Endothelial cell of umbilical vein (primary cell): Measurements from ENCODE around the gene ATP10A.

Source experiments
- CTCF ChIP-seq, 2 donors: IDR thresholded peaks; 1 replicate in 1 of 2; 2 replicates in 1 of 2; pipeline ENCODE4 v1.5.1; 2011; ENCODE audit warnings: low read length in 2 of 2, mild to moderate bottlenecking in 2 of 2, moderate library complexity in 2 of 2, control low read depth in 1 of 2, inconsistent platforms in 1 of 2, low read depth in 1 of 2; ENCODE audit not compliant: insufficient read depth in 1 of 2; ENCODE audit errors: extremely low read depth in 1 of 2
- EZH2 ChIP-seq: IDR thresholded peaks from 2 replicates; pipeline ENCODE4 v1.6.1; 2012; ENCODE audit warnings: borderline replicate concordance, low read depth, mild to moderate bottlenecking, moderate library complexity, low read length, inconsistent platforms; ENCODE audit not compliant: severe bottlenecking
- MAX ChIP-seq: IDR thresholded peaks from 2 replicates; pipeline ENCODE4 v1.6.1; 2011; ENCODE audit not compliant: insufficient read depth, insufficient read length
- MYC ChIP-seq: IDR thresholded peaks from one replicate; pipeline ENCODE4 v1.6.1; 2011; ENCODE audit warnings: mild to moderate bottlenecking, low read depth, low read length
- POLR2A ChIP-seq: IDR thresholded peaks from 2 replicates; pipeline ENCODE4 v1.6.1; 2012; ENCODE audit warnings: low read depth, mild to moderate bottlenecking, control low read depth, low read length

- no peak for TF ChIP-seq POLR2A
- TF ChIP-seq EZH2, result no peak
- TF ChIP-seq CTCF (IDR thresholded peaks at IDR 0.05; ENCODE audit: extremely low read depth in 1 of 2, insufficient read depth in 1 of 2, low read depth in 1 of 2, low read length in 2 of 2), result no peak
- no peak for TF ChIP-seq MYC
- TF ChIP-seq MAX, result no peak
These were observed 126.7 kb downstream of the ATP10A start for GRCh38 chr15:25736461-25736860.
